GM20431 (cell line): ENCODE data around the gene KCNF1.
"Not testable (repeated sequence)": the region's sequence is repeated elsewhere in the genome, so short reads cannot be mapped to it uniquely, and the experiment has no call there.

ENCODE experiments used
- in situ Hi-C: fragments of 300-500 bp; cut with MseI, MboI; formaldehyde crosslinking; loops from one replicate; pipeline ENCODE4 v1.15.0; 2020; ENCODE audit warnings: low sequenced_read_pairs; ENCODE audit not compliant: unreplicated experiment

Gene KCNF1

DNA sequence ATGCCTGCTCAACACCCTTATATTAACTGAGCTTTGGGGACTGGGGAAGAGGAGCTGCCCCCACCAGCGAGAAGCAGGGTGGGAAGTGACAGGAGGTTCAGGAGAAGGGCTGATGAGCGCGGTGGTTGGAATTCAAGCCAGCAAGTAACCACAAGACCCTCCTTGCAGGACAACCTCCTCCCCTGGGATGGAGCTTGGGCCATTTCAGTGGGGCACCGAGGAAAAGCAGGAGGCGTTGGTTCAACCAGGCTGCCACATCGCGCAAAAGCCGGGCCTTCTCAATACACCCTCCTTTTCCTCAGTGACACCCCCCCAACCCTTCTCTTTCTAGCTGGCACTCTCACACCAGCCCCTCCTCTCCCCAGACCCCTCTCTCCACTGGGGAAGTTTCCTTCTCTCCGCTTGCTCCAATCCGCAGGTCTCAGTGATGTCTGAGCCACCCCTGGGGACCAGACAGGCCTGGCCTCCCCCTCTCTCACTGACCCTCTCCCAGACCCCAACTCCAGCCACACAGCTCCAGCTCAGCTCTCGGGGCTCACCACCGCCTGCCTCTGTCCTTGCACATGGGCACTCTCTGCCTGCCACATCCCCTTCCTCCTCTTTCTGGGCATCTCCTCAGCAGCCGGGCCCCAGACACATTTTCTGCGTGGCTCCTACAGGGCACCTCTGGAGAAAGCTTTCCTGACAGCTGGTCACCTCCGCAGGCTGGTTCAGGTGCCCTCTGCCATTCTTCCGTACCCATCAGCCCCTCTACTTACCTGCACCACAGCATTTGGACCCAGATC is 44.5 kb downstream of the KCNF1 start:
- in situ Hi-C loops = no loop called here

DNA sequence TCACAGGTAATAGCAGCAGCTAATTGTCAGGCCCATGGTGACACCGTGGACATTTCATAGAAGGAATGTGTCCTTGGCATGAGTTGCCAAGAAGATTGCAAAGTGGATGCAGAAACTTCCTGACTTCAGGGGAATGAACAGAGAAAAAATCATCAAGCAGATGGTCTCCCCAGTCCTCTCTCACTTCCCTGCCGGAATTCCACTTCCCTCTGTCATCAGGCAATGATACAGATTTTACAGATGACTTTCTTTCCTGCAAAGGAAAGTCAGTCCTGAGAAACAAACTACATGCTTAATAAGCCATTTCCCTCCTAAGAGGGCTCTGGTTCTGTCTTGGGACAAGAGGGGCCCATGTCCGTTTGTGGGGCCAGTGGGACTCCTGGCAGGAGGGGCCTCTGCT is 45.7 kb downstream of the KCNF1 start:
- in situ Hi-C loops = no loop called here

DNA sequence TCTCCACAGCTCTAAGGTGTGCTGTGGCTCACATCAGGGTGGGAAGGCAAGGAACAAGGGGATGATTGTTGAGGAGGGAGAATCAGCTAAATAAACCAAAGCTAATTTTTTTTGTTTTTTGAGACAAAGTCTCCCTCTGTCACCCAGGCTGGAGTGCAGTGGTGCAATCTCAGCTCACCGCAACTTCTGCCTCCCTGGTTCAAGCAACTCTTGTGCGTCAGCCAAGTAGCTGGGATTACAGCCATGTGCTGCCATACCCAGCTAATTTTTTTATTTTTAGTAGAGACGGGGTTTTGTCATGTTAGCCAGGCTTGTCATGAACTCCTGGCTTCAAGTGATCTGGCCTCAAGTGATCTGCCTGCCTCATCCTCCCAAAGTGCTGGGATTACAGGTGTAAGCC is 46.7 kb downstream of the KCNF1 start:
- in situ Hi-C loops = not testable (repeated sequence)

DNA sequence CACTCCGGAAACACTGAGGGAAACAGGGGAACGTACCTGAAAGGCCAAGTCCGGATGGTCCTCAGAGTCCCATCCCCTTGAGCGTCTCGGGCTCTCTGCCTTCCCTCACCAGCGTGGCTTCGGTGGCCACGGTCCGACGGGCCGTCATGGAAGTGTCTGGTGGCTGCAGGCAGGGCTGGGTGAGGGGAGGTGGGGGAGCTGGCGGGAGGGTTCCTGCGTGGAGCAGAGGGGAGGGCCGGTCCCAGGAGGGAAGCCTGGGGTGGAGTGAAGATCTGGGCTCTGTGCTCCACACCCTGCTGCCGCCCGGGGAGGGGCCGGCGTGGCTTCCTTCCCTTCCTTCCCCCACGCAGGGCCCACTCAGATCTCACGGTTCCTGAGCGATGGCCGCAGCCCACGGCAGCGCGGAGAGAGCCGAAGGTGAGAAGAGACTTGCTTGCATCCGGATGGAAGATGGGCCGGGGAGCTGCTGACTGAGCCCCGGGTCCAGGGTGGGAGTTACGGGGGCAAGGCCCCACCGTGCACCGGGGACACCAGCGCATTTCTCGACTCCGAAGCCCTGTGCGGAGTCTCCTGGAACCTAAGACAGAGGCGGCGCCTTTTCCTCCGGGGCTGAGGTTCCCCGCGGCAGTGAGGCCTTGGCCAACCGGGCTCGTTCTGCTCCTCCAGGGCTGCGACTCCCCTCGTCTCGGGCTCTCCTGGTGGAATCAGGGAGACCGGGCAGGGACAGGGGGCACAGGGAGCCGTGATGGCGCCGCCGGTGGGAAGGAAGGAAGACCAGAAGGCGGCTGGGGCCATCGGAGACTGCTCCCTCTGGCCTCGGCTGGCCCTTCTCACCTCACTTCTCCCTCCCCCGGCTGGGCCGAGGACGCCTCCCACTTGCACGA is 49.1 kb downstream of the KCNF1 start:
- in situ Hi-C loops = no loop called here

DNA sequence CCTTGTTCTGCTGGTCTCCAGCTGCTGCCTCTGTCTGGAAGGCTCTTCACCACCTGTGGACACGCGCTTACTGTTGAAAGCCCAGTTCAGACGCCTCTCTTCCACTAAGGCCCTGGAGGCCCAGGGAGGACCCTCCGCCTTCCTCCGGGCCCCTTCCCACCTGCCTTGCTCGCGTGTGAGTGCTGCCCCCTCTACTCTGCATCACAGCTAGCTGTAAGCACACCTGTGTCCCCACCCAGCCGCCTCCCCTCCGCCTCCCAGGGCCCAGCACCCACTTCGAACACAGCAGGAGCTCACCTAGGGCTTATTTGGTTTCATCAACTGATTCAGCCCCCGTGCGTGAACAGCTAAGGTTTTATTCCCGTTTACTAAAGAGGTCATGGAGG is 49.7 kb downstream of the KCNF1 start:
- in situ Hi-C loops = no loop called here

DNA sequence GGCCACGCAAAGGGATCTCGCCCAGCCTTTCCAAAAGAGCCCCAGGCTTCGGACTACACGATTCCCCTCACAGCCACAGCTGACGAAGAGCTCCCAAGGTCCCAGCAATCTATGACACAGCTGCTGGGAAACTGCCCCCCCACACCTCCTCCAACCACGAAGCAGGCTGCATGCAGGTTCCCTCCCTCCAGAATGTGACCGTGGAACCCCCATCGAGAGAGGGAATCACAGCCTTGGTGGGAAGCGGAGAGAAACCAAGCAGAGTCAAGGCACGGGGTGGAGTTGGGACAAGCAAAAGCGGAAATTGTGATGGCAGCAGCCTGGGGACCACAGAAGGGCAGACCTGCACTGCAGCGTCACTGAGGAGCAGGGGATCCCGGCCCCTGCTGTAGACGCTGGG is 50.3 kb downstream of the KCNF1 start:
- in situ Hi-C loops = no loop called here

DNA sequence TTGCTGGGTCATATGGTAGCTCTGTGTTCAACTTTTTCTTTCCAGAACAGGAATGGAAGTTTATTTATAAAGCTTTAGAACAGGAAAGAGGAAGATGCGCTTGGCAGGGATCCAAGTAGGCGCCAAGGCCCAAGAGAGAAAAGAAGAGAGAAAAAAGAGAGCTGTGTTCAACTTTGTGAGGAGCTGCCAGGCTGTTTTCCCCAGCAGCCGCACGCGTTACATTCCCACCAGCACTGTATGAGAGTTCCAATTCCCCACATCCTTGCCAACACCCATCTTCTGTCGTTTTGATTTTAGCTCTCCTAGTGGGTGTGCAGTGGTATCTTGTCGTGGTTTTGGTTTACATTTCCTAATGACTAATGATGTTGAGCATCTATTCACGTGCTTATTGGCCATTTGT is 51.4 kb downstream of the KCNF1 start:
- in situ Hi-C loops = no loop called here
